ENCODE results near the gene SYNE3.

GRCh38 chr14:95480109-95480886, 36.2 kb downstream of the SYNE3 start:
- TF ChIP-seq CTCF (IDR thresholded peaks at IDR 0.05) = no peak
- no peak for TF ChIP-seq POLR2A (IDR thresholded peaks at IDR 0.05)
